Skeletal muscle satellite cell (primary cell): ENCODE results near the gene HOTAIR.
A peak's percentile ranks its signal among the peaks of the same experiment; 100 is the strongest.

Experiments used
- H3K27me3 ChIP-seq: 2 replicates; pipeline ENCODE4 v1.7.0; 2013; ENCODE audit warnings: low read length; ENCODE audit not compliant: control insufficient read depth, insufficient read depth
- H3K36me3 ChIP-seq: 2 replicates; pipeline ENCODE4 v1.7.0; 2013; ENCODE audit warnings: mild to moderate bottlenecking, control low read depth, low read length; ENCODE audit not compliant: insufficient read depth
- H3K4me1 ChIP-seq: 2 replicates; pipeline ENCODE4 v1.7.0; 2013; ENCODE audit warnings: low read length; ENCODE audit not compliant: control insufficient read depth, insufficient read depth
- H3K4me2 ChIP-seq: 2 replicates; pipeline ENCODE4 v1.7.0; 2013; ENCODE audit warnings: mild to moderate bottlenecking, low read length
- H3K4me3 ChIP-seq: 2 replicates; pipeline ENCODE4 v1.7.0; 2013; ENCODE audit warnings: low read length
- H3K9ac ChIP-seq: 2 replicates; pipeline ENCODE4 v1.7.0; 2013; ENCODE audit warnings: mild to moderate bottlenecking, low read depth, low read length, moderate library complexity
- H3K9me3 ChIP-seq: replicated peaks from 2 replicates; pipeline ENCODE4 v1.7.0; 2013; ENCODE audit warnings: mild to moderate bottlenecking, control low read depth, low read length

HOTAIR gene

DNA sequence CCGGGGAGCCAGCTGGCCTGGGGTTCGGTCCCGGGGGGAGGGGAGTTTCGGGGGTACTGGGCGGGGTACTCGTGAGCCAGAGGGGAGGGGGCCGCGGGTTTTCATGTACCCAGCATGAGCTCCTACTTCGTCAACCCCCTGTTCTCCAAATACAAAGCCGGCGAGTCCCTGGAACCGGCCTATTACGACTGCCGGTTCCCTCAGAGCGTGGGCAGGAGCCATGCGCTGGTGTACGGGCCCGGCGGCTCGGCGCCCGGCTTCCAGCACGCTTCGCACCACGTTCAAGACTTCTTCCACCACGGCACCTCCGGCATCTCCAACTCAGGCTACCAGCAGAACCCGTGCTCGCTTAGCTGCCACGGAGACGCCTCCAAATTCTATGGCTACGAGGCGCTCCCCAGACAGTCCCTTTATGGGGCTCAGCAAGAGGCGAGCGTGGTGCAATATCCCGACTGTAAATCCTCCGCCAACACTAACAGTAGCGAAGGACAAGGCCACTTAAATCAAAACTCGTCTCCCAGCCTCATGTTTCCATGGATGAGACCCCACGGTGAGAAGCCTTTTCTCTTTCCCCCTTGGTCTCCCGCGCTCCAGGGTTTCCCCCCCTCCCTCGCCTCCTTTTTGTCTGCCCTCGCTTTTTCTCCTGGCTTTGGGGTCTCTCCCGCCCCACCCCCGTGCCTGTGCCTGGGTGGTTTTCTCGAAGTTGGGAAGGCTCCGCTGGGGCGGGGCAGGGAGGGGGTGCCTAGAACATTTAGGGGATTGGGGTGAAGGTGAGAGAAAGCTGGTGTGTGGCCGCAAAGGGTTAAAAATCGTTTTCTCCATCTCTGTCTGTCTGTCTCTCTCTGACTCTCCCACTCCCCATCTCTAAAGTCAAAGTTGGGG is 34.7 kb upstream of the HOTAIR start:
- Histone ChIP-seq H3K9ac (peak overlapping the region; percentile 91), H3K27me3 (no peaks in the 10 kb centered on the region), H3K36me3 (peaks cover 12% of the 10 kb centered on the region), H3K4me1 (peaks cover 76% of the 10 kb centered on the region), H3K9me3 (no peaks in the 10 kb centered on the region), H3K4me3 (peak overlapping the region; percentile 87), H3K4me2 (peak overlapping the region; percentile 96)

DNA sequence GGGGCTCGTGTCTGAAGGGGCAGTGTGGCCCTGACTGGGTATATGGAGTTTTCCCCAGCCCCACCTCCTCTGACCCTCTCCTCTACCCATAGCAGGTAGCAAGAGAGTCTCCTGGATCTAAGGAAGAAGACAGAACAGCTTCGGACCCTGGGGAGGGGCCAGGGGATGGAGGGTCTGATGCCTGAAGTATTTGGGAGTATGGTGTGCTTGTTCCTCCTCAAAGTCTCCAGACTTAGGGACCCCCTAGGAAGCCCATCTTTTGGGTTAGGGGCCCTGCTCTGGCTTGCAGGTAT is 33.5 kb upstream of the HOTAIR start:
- H3K4me3 ChIP-seq: peak overlapping the region; percentile 67
- no peaks in the 10 kb centered on the region for H3K9me3 ChIP-seq
- H3K27me3 ChIP-seq: no peaks in the 10 kb centered on the region
- peak overlapping the region; percentile 89 for H3K9ac ChIP-seq
- H3K4me1 ChIP-seq: peaks cover 76% of the 10 kb centered on the region
- H3K36me3 ChIP-seq: peaks cover 15% of the 10 kb centered on the region
- H3K4me2 ChIP-seq: peak overlapping the region; percentile 95

DNA sequence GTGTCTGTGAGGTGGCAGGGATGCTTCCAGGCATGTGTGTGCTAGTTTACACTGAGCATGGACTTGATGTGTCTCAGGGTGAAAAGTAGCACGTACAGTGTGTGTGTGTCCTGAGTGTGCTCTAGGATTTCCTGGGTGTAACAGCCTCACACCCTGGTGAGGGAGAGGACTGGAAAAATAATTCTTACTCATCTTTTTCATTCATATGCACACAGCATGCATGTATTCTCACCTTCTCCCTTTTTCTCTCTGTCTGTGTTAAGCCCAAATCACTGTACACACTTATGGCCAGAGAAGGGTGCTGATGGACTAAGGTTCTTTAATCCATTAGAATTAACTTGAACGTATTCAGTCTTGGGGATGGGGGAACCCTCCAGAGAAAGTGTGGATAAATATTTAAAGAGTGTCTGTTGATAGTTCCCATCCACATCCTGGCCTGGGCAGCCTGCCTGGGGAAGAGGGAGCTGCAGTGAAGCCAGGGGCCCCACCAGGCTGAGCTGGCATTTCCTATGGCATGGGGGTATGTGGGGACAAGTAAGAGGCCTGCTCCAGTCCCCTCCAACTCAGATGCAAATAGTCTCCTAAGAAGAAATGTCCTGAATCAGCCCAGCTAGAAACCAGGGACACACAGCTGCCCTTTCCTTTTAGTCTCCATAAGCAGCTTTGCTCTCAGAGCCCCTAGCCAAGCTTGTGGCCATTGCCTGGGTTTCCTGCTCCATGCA is 32.9 kb upstream of the HOTAIR start:
- H3K27me3 ChIP-seq: no peaks in the 10 kb centered on the region
- H3K4me1 ChIP-seq: peaks cover 75% of the 10 kb centered on the region
- H3K9ac ChIP-seq: peak overlapping the region; percentile 89
- H3K9me3 ChIP-seq: no peaks in the 10 kb centered on the region
- peak overlapping the region; percentile 67 for H3K4me3 ChIP-seq
- H3K36me3 ChIP-seq: peaks cover 18% of the 10 kb centered on the region
- H3K4me2 ChIP-seq: peak overlapping the region; percentile 95

DNA sequence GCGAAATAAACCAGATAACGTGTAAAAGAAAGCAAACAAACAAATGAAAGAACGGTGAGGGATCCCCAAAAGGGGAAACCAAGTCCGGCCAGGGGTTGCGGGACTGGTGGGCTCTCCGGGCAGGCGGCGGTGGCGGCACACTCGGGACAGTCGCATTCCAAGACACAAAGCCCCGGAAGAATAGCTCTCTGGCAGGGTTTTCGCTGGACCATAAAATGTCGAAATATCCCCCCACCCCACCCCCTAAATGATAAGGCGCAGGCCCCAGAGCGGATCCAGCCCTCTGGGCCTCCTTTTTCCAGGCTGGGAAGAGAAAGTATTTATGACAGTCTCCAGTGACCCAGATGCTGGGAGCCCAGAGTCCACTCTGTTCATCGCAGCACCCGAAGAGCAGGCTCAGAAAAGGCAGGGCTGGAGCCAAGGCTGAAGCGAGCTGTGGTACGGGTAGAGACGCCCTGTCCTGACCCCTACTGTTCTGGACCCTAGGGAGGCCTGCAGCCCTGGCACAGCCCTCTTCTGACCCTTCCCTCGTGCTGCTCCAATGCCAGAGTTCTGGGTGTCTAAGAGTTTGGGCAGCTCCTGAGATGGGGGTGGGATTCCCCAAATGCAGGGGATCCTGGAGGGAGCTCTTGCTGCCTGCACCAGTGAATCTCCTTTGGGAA is 31.9 kb upstream of the HOTAIR start:
- peak overlapping the region; percentile 89 for H3K9ac ChIP-seq
- H3K4me2 ChIP-seq: peak overlapping the region; percentile 95
- H3K9me3 ChIP-seq: no peaks in the 10 kb centered on the region
- H3K4me3 ChIP-seq: peak overlapping the region; percentile 67
- H3K36me3 ChIP-seq: peaks cover 22% of the 10 kb centered on the region
- H3K27me3 ChIP-seq: no peaks in the 10 kb centered on the region
- H3K4me1 ChIP-seq: peaks cover 76% of the 10 kb centered on the region

DNA sequence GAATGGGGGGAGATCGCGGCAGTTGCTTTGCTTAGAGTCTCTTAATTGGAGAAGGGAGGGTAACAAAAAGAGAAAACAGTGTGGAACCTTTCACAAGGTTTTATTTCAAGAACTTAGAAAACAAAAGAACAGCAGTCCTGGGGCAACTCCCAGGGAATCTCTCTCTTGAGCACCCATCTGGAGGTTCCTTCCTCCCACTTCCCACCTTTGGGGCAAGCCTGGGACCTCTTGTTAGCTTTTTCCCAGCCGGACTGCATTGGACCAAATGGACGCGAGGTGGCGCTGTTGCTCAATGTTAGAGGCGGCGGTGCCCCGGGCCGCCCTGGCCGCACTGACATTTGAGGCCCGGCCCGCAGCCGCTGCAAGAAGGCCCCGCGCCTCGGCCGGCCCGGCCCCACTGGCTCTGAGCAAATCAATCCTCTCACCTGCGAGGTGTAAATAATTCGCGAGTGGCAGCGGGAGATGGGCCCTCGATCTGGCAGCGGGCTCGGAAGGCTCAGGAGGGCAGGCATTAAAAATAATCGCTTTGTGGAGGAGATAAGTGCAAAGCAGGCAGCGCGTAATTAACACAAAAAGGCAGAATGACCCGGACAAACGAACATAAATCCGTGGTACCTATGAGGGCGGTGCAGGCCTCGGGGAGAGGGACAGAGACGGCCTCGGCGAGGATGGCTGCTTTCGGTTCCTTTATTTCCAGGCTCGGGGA is 31.3 kb upstream of the HOTAIR start:
- H3K4me1 ChIP-seq: peaks cover 78% of the 10 kb centered on the region
- H3K4me3 ChIP-seq: peak overlapping the region; percentile 67
- no peaks in the 10 kb centered on the region for H3K9me3 ChIP-seq
- H3K9ac ChIP-seq: peak overlapping the region; percentile 89
- no peaks in the 10 kb centered on the region for H3K27me3 ChIP-seq
- H3K36me3 ChIP-seq: peaks cover 20% of the 10 kb centered on the region
- H3K4me2 ChIP-seq: peak overlapping the region; percentile 95

DNA sequence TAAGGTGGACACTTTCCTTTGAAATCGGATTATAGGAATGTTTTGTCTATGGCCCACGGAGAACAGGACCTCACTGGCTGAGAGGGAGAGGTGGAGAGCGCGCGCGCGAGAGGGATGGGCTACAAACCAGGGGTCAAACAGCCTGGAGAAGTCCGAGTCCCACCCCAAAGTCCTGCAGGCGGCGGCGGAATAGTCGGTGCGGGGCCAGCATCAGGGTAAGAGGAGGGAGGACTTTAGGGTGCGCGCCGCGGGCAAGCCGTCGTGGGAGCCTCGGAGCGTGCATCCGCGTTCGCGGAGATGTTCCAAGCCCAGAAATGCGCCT is 30.7 kb upstream of the HOTAIR start:
- Histone ChIP-seq H3K27me3 (no peaks in the 10 kb centered on the region), H3K9me3 (no peaks in the 10 kb centered on the region), H3K4me3 (peak overlapping the region; percentile 67), H3K4me1 (peaks cover 79% of the 10 kb centered on the region), H3K9ac (peak overlapping the region; percentile 89), H3K36me3 (peaks cover 20% of the 10 kb centered on the region), H3K4me2 (peak overlapping the region; percentile 95)

DNA sequence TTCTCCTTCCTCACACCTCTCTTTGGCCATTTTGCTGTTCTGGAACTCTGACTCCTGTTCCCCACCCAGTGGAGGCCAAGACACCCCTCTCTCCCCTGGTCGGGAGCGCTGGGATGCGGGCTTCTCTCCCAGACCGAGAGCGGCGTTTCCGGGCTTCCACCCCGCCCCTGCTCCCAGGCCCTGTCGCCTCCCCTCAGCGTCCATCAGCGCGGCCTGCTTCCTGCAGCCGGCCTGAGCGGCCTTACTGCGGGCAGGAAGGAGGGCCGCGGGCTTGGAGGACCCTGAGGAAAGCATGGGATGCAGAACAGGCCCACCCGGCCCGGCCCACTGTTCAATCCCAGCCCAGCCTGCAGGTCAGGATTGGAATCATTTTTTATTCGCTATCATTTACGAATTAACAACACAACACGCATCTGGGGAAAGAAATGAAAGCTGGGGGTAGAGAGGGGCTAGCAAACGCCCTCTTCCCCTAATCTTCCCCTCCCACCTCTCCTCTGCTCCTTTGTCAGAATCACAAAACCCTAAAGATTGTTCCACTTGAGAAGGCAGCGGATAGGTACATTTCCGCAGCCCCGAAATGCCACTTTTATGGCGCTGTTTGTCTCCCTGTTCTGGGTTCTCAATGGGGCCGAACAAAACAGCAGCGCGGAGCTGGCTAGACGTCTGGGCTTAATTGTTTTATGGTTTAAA is 30.2 kb upstream of the HOTAIR start:
- H3K36me3 ChIP-seq: peaks cover 20% of the 10 kb centered on the region
- H3K9me3 ChIP-seq: no peaks in the 10 kb centered on the region
- H3K27me3 ChIP-seq: no peaks in the 10 kb centered on the region
- H3K4me2 ChIP-seq: peak overlapping the region; percentile 95
- peak overlapping the region; percentile 67 for H3K4me3 ChIP-seq
- H3K9ac ChIP-seq: peak overlapping the region; percentile 89
- H3K4me1 ChIP-seq: peaks cover 79% of the 10 kb centered on the region

DNA sequence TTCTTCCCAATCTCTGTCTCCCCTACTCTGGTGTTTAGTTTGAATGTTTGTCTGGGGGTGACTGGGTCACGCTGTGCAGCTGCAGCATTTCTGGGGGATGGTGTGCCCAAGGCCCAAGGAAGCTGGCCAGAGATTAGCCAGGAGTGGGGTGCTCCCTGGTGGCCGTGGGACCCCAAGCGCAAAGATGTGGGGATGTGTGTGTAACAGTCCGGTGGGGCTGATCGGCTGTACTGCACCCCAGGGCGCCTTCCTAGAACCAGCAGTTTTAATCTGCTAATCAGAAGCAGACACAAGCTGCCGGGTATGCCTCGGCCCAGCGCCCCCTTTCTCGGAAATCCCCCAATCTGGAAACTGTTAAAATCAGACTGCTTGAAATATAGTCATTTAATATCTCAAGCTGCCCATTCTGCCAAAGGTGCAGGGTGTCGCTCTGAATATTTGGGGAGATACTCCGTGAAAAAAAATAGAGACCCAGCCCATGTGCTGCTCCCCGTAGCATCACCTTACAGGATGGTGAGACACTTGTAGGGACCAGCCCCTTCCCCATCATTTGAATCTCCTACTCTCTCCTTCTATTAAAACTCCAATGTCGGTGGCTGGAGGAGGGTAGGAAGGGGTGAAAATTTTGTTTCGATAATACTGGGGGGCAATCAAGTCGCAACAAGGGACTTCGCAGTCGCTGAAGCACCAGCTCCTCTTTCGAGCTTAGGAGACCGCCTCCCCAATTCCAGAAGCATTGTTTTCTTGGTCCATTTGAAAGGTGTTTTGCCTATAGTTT is 29.5 kb upstream of the HOTAIR start:
- H3K9me3 ChIP-seq: no peaks in the 10 kb centered on the region
- H3K4me2 ChIP-seq: peak overlapping the region; percentile 95
- H3K4me1 ChIP-seq: peaks cover 73% of the 10 kb centered on the region
- peak overlapping the region; percentile 67 for H3K4me3 ChIP-seq
- H3K36me3 ChIP-seq: peaks cover 20% of the 10 kb centered on the region
- peak overlapping the region; percentile 89 for H3K9ac ChIP-seq
- no peaks in the 10 kb centered on the region for H3K27me3 ChIP-seq

DNA sequence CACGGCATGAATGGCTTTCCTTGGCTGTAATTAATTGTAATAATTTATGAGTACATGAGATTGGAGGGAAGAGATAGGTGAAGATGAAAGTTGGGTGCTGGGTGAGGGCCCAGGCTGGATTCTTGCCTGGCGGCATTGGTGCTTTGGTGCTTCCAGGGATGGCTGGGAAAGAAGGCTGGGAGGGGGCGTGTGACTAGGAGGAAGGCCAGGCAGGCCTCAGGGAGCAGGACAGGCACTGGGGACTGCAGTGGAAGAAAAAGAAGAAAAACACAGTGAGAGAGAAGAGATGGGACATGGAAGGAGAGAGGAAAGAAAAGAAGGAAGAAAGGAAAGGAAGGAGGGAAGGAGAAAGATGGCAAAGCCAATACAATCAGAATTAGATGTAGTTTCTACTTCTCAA is 28.9 kb upstream of the HOTAIR start:
- no peaks in the 10 kb centered on the region for H3K9me3 ChIP-seq
- peaks cover 74% of the 10 kb centered on the region for H3K4me1 ChIP-seq
- peak overlapping the region; percentile 67 for H3K4me3 ChIP-seq
- peaks cover 20% of the 10 kb centered on the region for H3K36me3 ChIP-seq
- no peaks in the 10 kb centered on the region for H3K27me3 ChIP-seq
- H3K4me2 ChIP-seq: peak overlapping the region; percentile 95
- H3K9ac ChIP-seq: peak overlapping the region; percentile 89

DNA sequence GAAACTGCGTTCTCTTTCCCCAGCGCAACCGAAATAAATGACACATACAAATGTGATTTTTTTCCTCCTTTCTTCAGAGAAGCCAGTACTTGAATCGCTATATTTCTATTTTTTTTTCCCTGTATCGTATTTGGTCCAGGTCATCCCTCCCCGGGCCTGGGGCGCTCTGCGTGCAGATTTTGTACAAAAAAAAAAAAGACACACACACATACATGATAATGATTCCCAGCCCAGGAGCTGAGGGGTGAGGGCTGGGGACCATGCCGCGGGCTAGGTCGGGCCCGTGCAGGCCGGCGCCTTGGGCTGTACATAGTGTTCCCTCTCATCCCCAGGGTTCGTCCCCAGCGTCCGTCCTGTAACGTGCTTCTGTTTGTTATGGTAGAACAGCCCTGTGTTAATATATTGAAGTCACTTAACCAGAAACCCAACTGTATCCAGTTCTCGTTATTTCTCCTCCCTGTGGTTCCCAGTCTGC is 28.2 kb upstream of the HOTAIR start:
- peak overlapping the region; percentile 100 for H3K4me2 ChIP-seq
- no peaks in the 10 kb centered on the region for H3K9me3 ChIP-seq
- H3K4me3 ChIP-seq: peak overlapping the region; percentile 85
- H3K4me1 ChIP-seq: peaks cover 76% of the 10 kb centered on the region
- peak overlapping the region; percentile 99 for H3K9ac ChIP-seq
- H3K36me3 ChIP-seq: peaks cover 20% of the 10 kb centered on the region
- H3K27me3 ChIP-seq: no peaks in the 10 kb centered on the region
